HCEC 1CT (cell line): ENCODE measurements around the gene ZNF70.

Source experiments
- DNase-seq: peaks from one replicate; pipeline ENCODE4 v3.0.0-alpha.2; 2017

Gene ZNF70

GRCh38 chr22:23750714-23751440 is at the start of gene ZNF70:
Gene ZNF70, minus strand, starts transcription at chr22:23751112. Its CDS starts 5,972 bp downstream, at chr22:23745140.
- peak; percentile 75 for DNase-seq

- DNase-seq = no peak
Observed at GRCh38 chr22:23796461-23796860, 45.5 kb upstream of the ZNF70 start.

GRCh38 chr22:23793326-23793725 is 42.4 kb upstream of the ZNF70 start:
- no peak for DNase-seq

GRCh38 chr22:23791738-23792645 is 41.1 kb upstream of the ZNF70 start:
- no peak for DNase-seq

GRCh38 chr22:23790819-23791737 is 40.2 kb upstream of the ZNF70 start:
- peak; percentile 24 for DNase-seq

- no peak for DNase-seq
Observed at GRCh38 chr22:23789638-23790037, 38.7 kb upstream of the ZNF70 start.

GRCh38 chr22:23789121-23789520 is 38.2 kb upstream of the ZNF70 start:
- DNase-seq = no peak

- DNase-seq = no peak
Observed at GRCh38 chr22:23787910-23788309, 37.0 kb upstream of the ZNF70 start.

GRCh38 chr22:23787600-23787896 is 36.6 kb upstream of the ZNF70 start:
- no peak for DNase-seq

- DNase-seq = peak; percentile 90
Observed at GRCh38 chr22:23786752-23787599, 36.1 kb upstream of the ZNF70 start, which contains the start of gene SMARCB1. Gene SMARCB1, plus strand, starts transcription at chr22:23786966. Its CDS starts 204 bp downstream, at chr22:23787170.

- no peak for DNase-seq
Observed at GRCh38 chr22:23786261-23786710, 35.4 kb upstream of the ZNF70 start.

GRCh38 chr22:23784215-23784732 is 33.4 kb upstream of the ZNF70 start:
- no peak for DNase-seq

- no peak for DNase-seq
Observed at GRCh38 chr22:23783265-23784150, 32.6 kb upstream of the ZNF70 start.

GRCh38 chr22:23782703-23783102 is 31.8 kb upstream of the ZNF70 start:
- no peak for DNase-seq

GRCh38 chr22:23782252-23782651 is 31.3 kb upstream of the ZNF70 start:
- DNase-seq = no peak

- peak; percentile 71 for DNase-seq
Observed at GRCh38 chr22:23781511-23782183, 30.7 kb upstream of the ZNF70 start.

GRCh38 chr22:23781065-23781464 is 30.2 kb upstream of the ZNF70 start:
- no peak for DNase-seq

- no peak for DNase-seq
Observed at GRCh38 chr22:23780146-23780748, 29.3 kb upstream of the ZNF70 start.

GRCh38 chr22:23779731-23780130 is 28.8 kb upstream of the ZNF70 start:
- DNase-seq = no peak

GRCh38 chr22:23779083-23779482 is 28.2 kb upstream of the ZNF70 start:
- DNase-seq = no peak
